ENCODE results near the gene ORAI3.

DNA sequence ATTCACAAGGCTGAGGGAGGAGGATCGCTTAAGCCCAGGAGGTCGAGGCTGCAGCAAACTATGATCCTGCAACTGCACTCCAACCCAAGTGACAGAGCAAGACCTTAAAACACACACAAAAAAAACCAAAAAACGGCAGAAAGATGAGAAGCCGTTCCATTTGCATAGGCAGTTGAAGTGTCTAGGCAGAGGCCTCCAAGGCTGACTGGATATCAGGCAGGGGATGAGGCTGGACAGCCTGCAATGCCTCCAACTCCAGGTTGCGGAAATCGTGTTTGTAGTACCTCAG is 27.5 kb upstream of the ORAI3 start:
- no peak for TF ChIP-seq POLR2A (IDR thresholded peaks at IDR 0.05)
- TF ChIP-seq CTCF (IDR thresholded peaks at IDR 0.05 in 4 of 5, conservative IDR thresholded peaks at IDR 0.05 in 1 of 5) = no peak

Measured in gastrocnemius medialis (tissue), 4 donors.